ENCODE results near the gene UBE2H.
A peak's percentile ranks its signal among the peaks of the same experiment; 100 is the strongest.

The UBE2H gene

GRCh38 chr7:129782818-129783583 lies 169.8 kb downstream of the UBE2H start:
- no peak for DNase-seq (ENCODE audit: low spot score)
- no peak for TF ChIP-seq CTCF (IDR thresholded peaks at IDR 0.05; ENCODE audit: extremely low read depth, missing control alignments)

- DNase-seq (ENCODE audit: low spot score) = peak; percentile 55
Observed at GRCh38 chr7:129781928-129782817, 170.6 kb downstream of the UBE2H start.

GRCh38 chr7:129780974-129781927 lies 171.5 kb downstream of the UBE2H start:
- DNase-seq (ENCODE audit: low spot score) = peak; percentile 68
- no peak for TF ChIP-seq CTCF (IDR thresholded peaks at IDR 0.05; ENCODE audit: extremely low read depth, missing control alignments)

More at GRCh38 chr7:129781928-129782817, 170.6 kb downstream of the UBE2H start:
- TF ChIP-seq CTCF (IDR thresholded peaks at IDR 0.05; ENCODE audit: extremely low read depth, missing control alignments) = no peak

Measured in GM20000 (cell line).